ENCODE results near the gene CLEC2L.

The CLEC2L gene

GRCh38 chr7:139559364-139560105, 36.0 kb downstream of the CLEC2L start:
- no peak for DNase-seq

DNA sequence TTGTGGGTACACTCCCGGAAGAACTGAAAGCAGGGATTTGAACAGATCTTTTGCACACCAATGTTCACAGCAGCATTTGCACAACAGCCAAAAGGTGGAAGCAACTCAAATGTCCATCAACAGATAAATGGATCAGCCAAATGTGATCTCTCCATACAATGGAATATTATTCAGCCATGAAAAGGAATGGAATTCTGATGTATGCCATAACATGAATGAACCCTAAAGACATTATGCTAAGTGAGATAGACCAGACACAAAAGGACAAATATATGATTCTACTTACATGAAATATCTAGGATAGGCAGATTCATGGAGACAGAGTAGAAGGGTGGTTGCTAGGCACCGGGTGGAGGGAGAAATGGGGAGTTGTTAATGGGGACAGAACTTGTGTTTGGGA, 36.7 kb downstream of the CLEC2L start:
- no peak for DNase-seq

- no peak for DNase-seq
Measured at GRCh38 chr7:139560678-139561077, 37.2 kb downstream of the CLEC2L start.

- DNase-seq = no peak
Measured at GRCh38 chr7:139562491-139562890, 39.0 kb downstream of the CLEC2L start.

DNA sequence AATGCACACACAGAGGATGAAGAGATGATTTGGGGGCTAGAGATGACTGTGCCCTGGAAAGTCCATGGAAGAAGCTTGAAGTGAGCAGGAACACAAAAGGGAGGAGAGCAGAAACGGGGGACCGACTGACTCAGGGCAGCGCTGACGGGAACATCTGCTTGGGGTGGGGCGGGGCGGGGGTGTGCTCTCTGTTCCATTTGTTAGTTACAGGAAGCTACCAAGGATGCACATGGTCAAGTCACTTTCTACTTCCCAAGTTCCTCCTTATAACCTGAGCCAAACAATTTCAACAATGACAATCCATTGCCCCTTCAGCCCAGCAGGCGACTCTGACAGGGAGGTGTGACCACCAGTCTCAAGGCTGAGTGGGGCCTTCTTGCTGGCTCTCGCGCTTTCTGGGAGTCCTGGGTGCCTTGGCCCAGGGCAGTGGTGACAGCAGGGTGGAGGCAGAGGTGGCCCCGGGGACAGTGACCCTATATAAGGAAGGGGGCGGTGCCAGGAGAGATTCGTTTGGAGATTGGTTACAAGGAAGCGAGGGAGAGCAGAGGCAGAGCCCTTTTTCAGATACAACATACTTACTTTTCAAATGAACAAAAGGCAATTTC, 39.6 kb downstream of the CLEC2L start:
- no peak for DNase-seq

- no peak for DNase-seq
Measured at GRCh38 chr7:139563856-139564255, 40.4 kb downstream of the CLEC2L start.

DNA sequence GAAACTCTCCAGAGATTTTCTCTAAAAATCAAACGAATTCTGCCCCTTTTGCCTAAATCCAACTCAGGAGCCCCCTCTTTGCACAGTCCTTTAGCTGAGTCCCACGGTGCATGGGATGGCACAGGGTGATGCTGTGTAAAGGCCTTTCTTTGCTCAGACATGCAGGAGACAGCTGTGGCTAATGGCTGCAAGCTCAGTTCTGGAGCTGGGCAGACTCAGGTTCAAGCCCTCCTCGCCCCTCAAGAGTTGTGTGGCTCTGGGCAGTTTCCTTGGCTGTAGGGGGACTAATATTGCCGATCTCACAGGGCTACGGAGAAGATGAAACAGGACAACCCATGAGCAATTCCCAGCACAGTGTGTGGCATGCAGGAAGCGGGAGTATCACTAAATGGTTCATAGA, 42.6 kb downstream of the CLEC2L start:
- DNase-seq = no peak

DNA sequence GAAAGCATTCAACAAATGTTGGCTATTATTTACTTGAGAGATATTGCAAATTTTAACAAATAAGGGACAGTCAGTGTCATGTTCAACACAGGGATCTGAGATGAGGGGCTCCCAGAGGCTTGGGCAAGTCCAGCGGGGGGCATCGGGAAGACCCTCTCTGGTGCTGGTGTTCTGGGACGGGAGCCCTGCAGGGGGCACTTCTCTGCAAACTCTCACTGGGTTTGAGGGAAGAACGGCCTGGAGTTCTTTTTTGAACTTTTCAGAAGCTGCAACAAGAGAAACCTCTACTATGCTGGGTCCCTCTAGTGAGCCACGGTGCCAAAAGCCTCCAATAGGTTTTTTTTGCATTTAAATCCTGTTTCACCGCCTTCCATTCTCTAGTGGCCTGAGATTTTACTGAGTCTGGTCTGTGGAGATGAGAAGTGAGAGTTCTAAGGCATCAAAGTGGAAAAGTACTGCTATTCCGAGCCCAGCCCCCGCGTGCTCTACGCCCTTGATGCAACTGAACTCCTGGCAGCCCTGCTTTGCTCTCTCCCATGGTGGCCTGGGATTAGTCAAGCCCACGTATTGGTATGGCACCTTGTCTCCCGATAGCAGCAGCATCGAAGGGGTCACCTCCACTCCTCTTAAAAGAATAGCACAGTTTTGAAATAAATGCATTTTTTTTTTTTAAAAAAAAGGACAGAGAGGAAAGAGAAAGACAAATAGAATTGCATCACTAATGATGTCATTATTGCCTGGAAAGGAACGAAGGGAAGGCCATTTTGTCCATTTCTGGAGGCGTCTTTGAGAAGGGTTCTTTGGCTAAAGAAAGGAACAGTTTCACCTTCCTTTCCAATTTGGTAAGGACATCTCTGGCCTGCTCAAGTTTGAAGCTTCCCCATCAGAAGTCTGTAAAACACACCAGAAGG, 43.5 kb downstream of the CLEC2L start:
- DNase-seq = no peak

- DNase-seq = no peak
Measured at GRCh38 chr7:139567647-139568345, 44.3 kb downstream of the CLEC2L start.

- no peak for DNase-seq
Measured at GRCh38 chr7:139568346-139568675, 44.8 kb downstream of the CLEC2L start.

DNA sequence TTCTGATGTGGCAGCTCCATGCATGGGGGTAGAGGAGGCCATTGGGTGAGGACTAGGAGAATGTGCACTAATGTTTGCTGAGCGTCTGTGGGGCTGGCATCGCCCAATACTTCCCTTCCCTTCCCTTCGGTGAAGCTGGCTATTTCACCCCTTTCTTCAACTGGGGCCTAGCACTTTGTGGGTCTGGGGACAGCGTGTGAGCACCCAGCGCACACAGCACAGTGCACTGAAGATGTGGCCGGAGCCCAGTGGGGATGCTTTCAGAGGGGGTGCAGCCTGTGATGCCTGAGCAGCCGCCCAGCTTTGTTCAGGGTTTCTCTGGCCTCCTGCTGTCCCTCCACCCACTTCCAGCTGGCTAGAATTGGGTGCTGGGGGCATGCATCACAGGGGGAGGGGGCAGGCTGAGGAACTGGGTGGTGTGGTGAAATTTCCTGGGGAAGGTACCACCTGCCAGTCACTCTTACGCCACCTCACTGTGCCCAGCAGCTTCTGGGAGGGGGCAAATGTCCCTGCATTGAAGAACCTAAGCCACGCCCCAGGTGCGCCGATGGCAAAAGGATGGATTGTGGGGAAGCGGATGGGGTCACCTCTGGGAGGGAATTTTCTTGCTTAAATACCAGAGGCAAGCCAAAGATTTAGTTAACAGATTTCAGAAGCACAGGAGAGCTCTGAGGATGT, 45.5 kb downstream of the CLEC2L start:
- DNase-seq = no peak

GRCh38 chr7:139570119-139570518, 46.6 kb downstream of the CLEC2L start:
- DNase-seq = no peak

DNA sequence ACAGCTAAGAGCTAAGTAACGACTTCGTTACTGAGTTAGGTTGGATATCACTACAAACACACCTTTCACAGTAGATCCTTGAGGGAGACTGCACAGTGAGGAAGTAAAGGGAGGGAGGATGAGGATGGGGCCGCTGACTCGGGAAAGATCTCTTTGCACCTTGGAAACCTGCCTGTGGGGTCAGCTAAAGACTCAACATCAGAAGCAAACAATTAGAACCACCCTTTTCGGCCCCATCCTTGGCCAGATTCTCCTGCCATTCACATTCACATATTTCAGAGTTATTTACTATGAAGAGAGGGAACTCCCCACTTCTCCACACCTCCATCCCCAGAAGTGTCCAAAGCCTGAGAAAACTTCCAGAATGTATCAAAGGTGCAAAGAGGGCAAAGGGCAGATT, 47.1 kb downstream of the CLEC2L start:
- DNase-seq = no peak

DNA sequence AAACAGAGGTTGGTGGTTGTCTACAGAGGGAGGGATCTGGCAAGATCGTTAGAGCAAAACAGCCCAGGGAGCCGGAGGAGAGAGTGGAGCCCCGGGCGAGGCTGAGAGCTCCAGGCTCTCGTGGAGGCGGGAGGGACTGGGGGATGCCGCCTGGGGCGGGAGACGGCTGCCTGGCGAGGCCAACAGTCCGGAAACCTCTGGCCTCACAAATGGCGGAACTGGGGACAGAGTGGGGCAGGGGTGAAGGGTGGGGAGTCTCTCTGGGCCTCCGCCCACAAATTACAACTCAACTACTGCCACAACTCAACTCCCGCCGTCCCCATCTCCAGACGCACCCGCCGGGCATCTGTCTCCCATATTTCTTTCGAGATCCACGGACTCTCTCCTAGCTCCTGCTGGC, 47.7 kb downstream of the CLEC2L start:
- no peak for DNase-seq

DNA sequence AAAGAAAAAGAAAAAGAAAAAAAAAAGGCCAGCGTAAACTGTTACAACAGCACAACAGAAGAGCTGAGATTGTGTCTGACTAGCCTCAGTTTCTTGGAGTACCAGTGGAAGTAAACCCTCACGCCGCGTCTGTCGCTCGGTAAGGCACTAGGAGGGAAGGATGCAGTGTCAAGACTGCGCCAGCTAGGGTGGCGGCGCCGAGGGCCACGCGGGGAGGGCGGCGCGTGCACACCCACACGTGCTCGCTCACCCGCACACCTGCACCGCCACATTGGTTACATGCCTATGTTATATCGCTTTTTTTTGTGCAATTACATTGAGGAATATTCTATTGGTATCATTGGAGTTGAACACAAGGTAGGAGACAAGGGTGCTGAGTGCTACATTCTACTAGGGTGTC, 48.2 kb downstream of the CLEC2L start:
- DNase-seq = no peak

DNA sequence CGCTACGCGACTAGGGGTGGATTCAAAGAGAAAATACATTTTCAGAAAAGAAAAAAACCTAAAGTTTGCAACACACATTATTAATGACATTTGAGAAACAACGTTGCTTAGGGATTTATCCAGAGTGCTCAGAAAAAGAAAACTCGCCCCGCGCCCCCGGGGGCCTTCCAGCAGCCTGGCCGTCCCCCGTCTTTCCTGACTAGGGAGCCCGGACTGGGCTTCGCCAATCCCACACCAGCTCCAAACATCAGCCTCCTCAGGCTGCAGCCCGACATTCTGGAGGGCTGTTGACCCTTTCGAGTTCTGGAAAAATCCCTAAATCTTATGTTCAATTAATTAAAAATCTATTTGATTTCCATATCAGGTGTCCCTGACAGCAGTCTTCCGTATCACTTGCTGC, 48.6 kb downstream of the CLEC2L start:
- no peak for DNase-seq

- DNase-seq = no peak
Measured at GRCh38 chr7:139572704-139573385, 49.4 kb downstream of the CLEC2L start.

GRCh38 chr7:139573871-139574270, 50.4 kb downstream of the CLEC2L start:
- no peak for DNase-seq

DNA sequence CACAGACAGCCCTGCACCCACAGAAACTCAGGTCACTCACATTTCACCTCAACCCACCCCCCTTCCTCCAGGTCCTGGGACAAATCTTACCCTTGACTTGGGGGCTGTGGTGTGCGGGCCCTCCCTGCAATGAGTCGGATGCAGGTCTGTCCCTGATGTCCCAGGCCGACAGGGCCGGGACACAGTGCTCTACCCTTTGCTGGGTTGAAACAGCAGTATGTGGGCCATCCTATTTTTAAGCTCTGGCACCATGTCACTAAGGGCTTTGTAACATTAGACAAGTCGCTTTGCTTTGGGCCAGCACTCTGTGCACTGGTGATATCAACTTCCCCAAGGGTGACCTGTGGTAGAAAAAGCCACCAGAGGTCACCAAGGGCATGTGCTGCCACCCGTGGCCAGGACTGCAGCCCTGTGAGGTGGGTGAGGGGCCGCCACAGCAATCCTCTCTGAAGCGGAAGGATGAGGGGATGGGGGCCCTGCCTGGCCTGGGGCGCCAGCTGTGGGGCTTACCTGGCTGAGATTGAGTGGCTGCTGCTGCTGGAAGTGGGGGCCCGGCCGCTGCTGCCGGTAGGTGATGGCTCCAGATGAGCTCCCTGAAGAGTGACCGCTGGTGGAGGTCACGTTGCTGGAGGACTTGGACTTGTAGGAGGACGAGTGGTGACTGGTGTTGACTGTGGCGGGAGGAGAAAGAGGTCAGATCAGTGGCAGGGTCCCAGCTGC, 51.3 kb downstream of the CLEC2L start:
- DNase-seq = no peak

DNA sequence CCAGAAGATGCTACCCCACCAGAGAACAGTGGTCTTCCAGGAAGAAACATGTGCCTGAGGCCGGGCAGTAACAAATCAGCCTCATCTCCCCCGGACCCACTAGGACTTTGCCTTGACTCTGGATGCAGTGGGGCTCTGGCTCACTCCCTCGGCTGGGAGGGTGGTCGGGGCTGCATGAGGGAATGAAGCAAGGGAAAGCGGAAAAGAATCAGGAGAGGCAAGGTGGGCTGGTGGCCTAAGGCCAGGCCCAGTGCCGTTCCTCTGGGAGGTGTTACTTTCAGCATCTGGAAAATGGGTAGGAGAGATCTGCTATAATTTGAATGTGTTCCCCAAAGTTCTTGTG, 51.8 kb downstream of the CLEC2L start:
- DNase-seq = no peak

- no peak for DNase-seq
Measured at GRCh38 chr7:139576179-139576973, 52.9 kb downstream of the CLEC2L start.

Data from KG1 (cell line).